ENCODE results near the gene EIF2AK3.

Gene EIF2AK3

GRCh38 chr2:88538362-88538917, 88.8 kb downstream of the EIF2AK3 start:
- Histone ChIP-seq H3K27ac (ENCODE audit: low read depth, low read length) (no peak overlapping the region), H3K9me2 (replicated peaks; ENCODE audit: control insufficient read depth, low read length) (no peaks in the 10 kb centered on the region), H3F3A (ENCODE audit: control insufficient read depth, insufficient read depth) (no peaks in the 10 kb centered on the region), H4K20me1 (ENCODE audit: control insufficient read depth, insufficient read depth, low read depth, low read length) (no peaks in the 10 kb centered on the region), H3K36me3 (ENCODE audit: control insufficient read depth, low read length) (no peaks in the 10 kb centered on the region), H3K79me2 (ENCODE audit: control insufficient read depth, low read length) (no peaks in the 10 kb centered on the region), H3K9me3 (ENCODE audit: control insufficient read depth, insufficient read depth, low read length) (no peaks in the 10 kb centered on the region), H3K27me3 (ENCODE audit: control insufficient read depth, low read length) (no peaks in the 10 kb centered on the region), H3K4me3 (ENCODE audit: low read length) (no peak overlapping the region), H3K4me1 (ENCODE audit: control insufficient read depth, low read length) (no peaks in the 10 kb centered on the region), H3K4me2 (ENCODE audit: low read length) (no peak overlapping the region)
- TF ChIP-seq EZH2phosphoT487 (IDR thresholded peaks at IDR 0.05; ENCODE audit: borderline replicate concordance, low read length) (no peak), CTCF (IDR thresholded peaks at IDR 0.05; ENCODE audit: low read depth, low read length, poor library complexity, severe bottlenecking) (no peak)

- TF ChIP-seq EZH2phosphoT487 (IDR thresholded peaks at IDR 0.05; ENCODE audit: borderline replicate concordance, low read length) (no peak), CTCF (IDR thresholded peaks at IDR 0.05; ENCODE audit: low read depth, low read length, poor library complexity, severe bottlenecking) (no peak)
- Histone ChIP-seq H3K4me2 (ENCODE audit: low read length) (no peak overlapping the region), H3K27ac (ENCODE audit: low read depth, low read length) (no peak overlapping the region), H3F3A (ENCODE audit: control insufficient read depth, insufficient read depth) (no peaks in the 10 kb centered on the region), H3K4me1 (ENCODE audit: control insufficient read depth, low read length) (no peaks in the 10 kb centered on the region), H3K79me2 (ENCODE audit: control insufficient read depth, low read length) (no peaks in the 10 kb centered on the region), H3K9me2 (replicated peaks; ENCODE audit: control insufficient read depth, low read length) (no peaks in the 10 kb centered on the region), H3K27me3 (ENCODE audit: control insufficient read depth, low read length) (no peaks in the 10 kb centered on the region), H4K20me1 (ENCODE audit: control insufficient read depth, insufficient read depth, low read depth, low read length) (no peaks in the 10 kb centered on the region), H3K36me3 (ENCODE audit: control insufficient read depth, low read length) (no peaks in the 10 kb centered on the region), H3K4me3 (ENCODE audit: low read length) (no peak overlapping the region), H3K9me3 (ENCODE audit: control insufficient read depth, insufficient read depth, low read length) (no peaks in the 10 kb centered on the region)
These were observed 89.6 kb downstream of the EIF2AK3 start for GRCh38 chr2:88537640-88538039.

- Histone ChIP-seq H3K4me2 (ENCODE audit: low read length) (no peak overlapping the region), H4K20me1 (ENCODE audit: control insufficient read depth, insufficient read depth, low read depth, low read length) (no peaks in the 10 kb centered on the region), H3K79me2 (ENCODE audit: control insufficient read depth, low read length) (no peaks in the 10 kb centered on the region), H3K36me3 (ENCODE audit: control insufficient read depth, low read length) (no peaks in the 10 kb centered on the region), H3K4me1 (ENCODE audit: control insufficient read depth, low read length) (no peaks in the 10 kb centered on the region), H3K9me3 (ENCODE audit: control insufficient read depth, insufficient read depth, low read length) (no peaks in the 10 kb centered on the region), H3F3A (ENCODE audit: control insufficient read depth, insufficient read depth) (no peaks in the 10 kb centered on the region), H3K9me2 (replicated peaks; ENCODE audit: control insufficient read depth, low read length) (no peaks in the 10 kb centered on the region), H3K27me3 (ENCODE audit: control insufficient read depth, low read length) (no peaks in the 10 kb centered on the region), H3K4me3 (ENCODE audit: low read length) (no peak overlapping the region), H3K27ac (ENCODE audit: low read depth, low read length) (no peak overlapping the region)
- TF ChIP-seq CTCF (IDR thresholded peaks at IDR 0.05; ENCODE audit: low read depth, low read length, poor library complexity, severe bottlenecking) = no peak
- no peak for TF ChIP-seq EZH2phosphoT487 (IDR thresholded peaks at IDR 0.05; ENCODE audit: borderline replicate concordance, low read length)
These were observed 97.2 kb downstream of the EIF2AK3 start for GRCh38 chr2:88530081-88530480.

All from DOHH2 (cell line).